ENCODE measurements around the gene XPNPEP3.

GRCh38 chr22:40819599-40820140, 37.3 kb upstream of the XPNPEP3 start:
- no peak for TF ChIP-seq ZNF37A (tag by site-specific recombination; IDR thresholded peaks at IDR 0.05)
- TF ChIP-seq, protein P1, sequence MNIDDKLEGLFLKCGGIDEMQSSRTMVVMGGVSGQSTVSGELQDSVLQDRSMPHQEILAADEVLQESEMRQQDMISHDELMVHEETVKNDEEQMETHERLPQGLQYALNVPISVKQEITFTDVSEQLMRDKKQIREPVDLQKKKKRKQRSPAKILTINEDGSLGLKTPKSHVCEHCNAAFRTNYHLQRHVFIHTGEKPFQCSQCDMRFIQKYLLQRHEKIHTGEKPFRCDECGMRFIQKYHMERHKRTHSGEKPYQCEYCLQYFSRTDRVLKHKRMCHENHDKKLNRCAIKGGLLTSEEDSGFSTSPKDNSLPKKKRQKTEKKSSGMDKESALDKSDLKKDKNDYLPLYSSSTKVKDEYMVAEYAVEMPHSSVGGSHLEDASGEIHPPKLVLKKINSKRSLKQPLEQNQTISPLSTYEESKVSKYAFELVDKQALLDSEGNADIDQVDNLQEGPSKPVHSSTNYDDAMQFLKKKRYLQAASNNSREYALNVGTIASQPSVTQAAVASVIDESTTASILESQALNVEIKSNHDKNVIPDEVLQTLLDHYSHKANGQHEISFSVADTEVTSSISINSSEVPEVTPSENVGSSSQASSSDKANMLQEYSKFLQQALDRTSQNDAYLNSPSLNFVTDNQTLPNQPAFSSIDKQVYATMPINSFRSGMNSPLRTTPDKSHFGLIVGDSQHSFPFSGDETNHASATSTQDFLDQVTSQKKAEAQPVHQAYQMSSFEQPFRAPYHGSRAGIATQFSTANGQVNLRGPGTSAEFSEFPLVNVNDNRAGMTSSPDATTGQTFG (tag by site-specific recombination; IDR thresholded peaks at IDR 0.05; ENCODE audit: borderline replicate concordance): no peak
